ENCODE data around the gene SMPDL3B.
"Not testable (repeated sequence)": the region's sequence is repeated elsewhere in the genome, so short reads cannot be mapped to it uniquely, and the experiment has no call there.

The SMPDL3B gene

DNA sequence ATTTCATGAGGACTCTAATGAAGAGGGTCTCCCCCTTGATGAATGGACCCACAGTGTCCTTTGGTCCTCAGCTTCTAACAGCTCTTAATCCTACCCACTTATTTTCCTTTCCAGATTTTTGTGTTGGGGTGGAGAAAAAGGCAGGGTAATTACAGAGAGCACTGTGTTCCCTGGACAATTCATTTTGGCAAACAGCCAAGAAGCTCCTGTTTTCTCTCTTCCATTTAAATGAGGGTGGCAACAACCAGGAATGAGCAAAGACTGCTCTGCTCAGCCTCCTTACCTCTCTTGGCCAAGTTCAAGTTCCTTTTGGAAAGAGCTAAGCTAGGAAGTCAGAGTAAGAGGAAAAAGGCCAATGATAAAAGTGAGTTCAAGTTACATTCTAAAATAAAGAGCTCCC lies 36.9 kb downstream of the SMPDL3B start:
- DNase-seq = no peak

DNA sequence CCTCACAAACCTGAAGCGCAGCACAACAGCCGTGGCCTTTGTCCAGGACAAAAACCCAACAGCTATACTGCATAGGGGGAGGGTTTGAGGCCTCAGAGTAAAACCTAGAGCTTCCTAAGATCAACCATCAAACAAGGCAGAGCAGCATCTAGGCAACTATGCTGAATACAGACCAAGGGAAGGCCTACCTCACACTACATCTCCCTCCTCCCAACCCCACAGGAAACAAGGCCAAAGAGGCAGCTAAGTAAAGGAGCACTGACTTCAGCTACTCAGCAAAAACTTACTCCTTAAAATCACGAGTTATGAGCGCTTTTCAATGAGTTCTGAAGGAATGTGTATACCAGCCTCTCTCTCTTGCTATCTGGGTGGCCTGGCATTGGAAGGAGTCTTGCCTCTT lies 37.3 kb downstream of the SMPDL3B start:
- no peak for DNase-seq

DNA sequence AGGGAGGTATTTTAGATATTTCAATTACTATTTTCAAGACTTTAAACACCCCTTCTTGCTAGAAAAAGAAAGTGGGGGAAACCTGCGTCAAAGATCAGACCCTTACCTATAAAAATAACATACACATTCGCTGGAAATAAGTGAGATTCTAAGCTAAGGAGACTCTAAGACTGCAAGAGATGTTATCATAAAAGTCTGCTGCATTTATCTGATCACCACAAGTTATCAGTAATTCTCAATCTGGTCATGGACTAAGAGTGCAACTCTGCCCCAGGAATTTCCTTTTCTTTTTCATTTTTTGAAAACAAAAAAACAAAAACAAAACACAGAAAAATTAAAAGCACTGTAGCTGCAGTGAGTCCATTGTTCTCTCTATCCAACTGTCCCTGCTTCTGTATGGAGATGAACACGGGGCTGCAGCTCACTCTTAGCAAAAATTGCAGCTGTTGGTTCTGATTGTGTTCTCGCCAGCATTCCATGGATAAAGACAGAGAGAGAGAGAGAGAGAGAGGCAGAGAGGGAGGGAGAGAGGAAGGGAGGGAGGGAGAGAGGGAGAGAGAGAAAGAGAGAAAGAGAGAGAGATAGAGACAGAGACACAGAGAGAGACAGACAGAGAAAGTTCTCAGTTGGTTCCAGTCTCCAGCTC lies 39.1 kb downstream of the SMPDL3B start:
- no peak for DNase-seq

DNA sequence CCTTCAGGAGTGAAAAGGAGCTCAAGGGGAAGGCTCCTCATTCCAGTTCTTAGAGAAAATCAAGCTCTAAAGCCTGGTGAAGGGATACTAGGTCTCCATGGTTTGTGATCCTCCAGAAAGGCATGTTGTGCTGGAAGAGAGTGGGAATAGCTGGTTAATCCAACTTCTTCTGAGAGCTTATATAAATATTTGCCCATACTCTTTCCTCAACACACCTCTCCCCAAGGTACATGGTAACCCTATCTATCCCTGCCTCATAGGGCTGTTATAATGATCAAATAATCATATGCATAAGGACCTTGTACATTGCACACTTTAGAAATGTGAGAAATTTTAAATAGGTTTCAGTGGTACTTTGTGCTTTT lies 39.6 kb downstream of the SMPDL3B start:
- DNase-seq = no peak

DNA sequence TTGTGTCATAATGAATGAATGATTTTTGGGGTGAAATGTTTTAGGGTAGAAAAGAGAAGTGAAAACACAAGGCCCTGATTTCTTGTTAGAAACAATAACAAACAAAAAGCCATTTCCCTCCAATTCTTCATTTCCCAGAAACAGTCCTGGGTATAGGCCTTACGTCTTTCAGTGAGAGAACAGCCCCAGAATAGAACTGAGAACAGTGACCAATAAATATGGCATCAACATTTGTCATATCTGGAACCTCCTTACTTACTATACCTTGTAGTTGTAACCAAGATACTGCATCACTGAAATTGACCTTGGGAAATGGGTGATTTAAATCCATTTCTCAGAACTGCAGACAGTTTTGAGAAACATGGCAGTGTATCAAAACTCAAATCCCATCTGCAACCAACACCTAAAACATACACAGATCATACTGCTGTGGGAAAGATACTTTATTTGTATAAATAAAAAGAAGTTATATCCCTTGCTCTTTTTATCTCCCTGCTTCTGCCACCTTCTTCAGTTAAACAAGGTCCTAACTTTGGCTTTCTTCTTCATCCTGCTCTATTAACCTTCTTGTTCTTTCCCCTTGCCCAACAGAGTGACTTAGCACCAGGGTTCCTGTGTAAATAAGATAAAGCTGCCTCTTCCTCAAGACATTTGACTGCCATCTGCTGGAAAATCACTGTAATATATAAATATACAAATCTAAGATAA lies 44.5 kb downstream of the SMPDL3B start:
- DNase-seq = no peak

DNA sequence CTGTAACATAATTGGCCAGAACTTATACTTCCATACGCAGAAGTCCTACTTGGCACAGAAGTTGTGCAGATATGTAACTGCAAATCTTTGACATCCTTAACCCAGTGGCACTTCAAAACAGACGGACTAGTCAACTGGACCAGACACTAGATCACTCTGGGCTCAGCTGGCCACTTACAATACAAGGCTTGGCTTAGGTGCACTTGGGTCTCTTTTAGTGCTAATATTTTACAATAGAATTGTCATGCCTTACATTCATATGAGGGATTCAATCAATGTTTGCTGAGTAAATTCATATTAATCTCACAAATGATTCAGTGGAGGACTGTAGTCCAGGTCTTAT lies 45.0 kb downstream of the SMPDL3B start:
- no peak for DNase-seq

DNA sequence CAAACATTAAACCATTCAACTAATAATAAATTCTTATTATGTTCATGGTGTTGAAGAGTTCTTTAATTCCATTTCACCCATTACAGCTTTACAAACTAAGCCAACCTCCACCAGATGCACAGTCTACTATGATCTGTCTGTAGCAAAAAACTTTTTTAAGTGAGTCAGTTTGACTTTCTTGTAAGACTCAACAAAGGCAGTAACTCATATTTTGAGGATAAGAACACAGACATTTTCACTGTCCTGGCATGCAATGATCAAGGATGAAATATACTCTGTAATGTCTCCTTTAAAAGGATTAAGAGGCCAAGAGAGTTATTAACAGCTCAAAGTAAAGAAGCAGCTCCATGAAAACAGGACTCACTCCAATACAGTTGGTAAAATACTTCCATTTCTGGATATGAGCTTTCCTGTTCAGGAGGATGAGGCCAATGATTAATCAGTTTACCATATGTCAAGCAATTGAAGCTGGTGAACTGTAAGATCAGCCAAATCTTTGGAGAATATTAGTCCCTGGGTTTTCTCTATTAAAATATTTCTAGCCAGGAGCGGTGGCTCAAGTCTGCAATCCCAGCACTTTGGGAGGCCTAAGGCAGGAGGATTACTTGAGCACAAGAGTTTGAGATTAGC lies 45.5 kb downstream of the SMPDL3B start:
- DNase-seq = no peak

DNA sequence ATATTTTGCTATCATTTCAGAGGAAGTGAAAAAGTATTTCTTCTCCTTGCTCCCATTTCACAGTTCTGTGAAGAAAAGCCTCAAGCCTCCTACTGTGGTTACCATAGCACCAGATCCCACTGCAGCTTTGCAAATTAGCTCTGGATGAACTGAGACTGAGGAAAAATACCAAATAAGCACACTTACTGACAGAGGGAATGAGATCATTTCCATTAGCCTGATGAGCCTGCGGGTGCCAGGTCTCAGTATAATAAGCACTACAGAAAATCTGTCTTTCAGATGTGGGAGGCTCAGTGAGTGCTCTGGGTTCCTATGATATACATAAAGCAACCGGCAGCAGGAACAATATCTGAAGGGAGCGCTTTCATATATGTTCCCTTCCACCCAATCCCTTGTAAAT lies 46.3 kb downstream of the SMPDL3B start:
- DNase-seq = no peak

DNA sequence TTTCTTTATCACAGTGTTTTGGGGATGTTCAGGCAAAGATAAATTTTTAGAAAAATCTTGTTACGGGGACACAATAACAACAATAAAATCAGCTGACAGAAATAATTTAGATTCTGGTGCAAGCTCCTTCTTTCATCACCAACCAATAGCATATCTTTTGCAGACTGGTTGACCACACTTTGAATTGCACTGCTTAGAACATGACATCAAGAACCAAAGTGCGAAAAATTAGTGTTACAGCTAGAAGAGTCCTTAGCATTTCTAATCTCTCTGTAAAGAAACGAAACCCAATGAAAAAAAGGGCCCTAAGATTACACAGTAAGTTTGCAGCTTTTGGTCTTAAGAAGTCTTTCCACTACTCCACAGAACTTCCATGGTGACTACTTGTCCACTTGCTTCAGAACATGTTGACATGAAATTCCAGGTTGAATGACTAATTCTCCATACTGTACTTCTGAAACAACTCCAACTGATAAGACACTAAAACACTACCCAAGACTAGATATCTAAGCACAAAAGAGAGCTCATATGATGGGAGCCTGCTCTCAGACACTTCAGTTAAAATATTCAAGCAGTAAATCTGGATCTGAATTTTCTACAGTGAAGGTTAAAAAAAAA lies 56.2 kb downstream of the SMPDL3B start:
- DNase-seq = no peak

DNA sequence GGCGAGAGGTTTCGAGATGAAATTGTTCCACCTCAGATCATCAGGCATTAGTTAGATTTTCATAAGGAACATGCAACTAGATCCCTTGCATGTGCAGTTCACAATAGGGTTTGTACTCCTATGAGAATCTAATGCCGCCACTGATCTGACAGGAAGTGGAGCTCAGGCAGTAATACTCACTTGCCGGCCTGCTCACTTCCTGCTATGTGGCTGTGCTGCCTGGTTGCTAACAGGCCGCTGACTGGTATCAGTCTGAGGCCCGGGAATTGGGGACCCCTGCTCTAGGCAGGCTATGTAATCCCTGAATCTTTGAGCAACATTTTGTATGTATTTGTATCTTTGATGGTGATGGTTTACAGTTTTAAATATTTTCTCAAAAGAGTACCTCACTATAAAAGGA lies 57.5 kb downstream of the SMPDL3B start:
- DNase-seq = no peak

DNA sequence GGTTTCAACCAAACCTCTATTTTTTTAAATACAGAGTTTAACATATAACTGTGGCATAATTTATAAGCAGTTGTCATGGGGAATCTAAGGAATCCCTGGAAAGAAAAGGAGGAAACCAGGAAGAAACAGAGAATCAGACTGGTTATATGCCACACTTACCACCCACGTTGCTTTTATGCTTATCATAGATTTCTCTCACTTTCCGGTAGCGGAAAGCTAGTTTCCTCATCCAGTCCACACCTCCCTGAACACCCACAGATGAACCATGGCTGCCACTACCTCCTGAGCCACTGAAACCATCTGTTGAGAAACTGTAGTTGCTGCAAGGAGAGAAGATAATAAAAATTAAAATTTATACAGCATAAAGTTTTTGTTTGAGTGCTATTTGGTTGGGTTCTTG lies 58.4 kb downstream of the SMPDL3B start:
- no peak for DNase-seq

DNA sequence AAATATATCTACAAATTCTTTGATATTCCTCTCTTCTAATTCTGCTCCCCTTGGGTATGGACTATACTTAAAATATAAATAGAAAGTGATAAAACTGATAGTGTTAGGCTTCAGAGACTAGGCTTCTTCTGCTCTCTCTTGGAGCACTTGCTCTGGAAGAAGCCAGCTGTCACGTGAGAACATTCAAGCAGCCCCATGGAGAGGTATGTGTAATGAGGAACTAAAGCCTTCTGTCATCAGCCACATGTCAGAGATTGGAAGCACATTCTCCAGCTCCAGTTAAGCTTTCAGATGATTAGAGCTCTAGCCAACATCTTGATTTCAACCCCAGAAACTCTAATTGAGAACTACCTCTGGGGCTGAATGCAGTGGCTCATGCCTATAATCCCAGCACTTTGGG lies 59.3 kb downstream of the SMPDL3B start:
- no peak for DNase-seq

DNA sequence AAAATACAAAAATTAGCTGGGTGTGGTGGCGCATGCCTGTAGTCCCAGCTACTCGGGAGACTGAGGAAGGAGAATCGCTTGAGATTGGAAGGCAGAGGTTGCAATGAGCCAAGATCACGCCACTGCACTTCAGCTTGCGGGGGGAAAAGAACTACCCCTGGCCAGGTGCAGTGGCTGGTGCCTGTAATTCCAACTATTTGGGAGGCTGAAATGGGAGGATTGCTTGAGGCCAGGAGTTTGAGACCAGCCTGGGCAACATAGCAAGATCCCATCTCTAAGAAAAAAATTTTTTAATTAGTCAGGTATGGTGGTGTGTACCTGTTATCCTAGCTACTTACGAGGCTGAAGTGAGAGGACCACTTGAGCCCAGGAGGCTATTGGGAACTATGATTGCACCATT lies 59.7 kb downstream of the SMPDL3B start:
- not testable (repeated sequence) for DNase-seq

DNA sequence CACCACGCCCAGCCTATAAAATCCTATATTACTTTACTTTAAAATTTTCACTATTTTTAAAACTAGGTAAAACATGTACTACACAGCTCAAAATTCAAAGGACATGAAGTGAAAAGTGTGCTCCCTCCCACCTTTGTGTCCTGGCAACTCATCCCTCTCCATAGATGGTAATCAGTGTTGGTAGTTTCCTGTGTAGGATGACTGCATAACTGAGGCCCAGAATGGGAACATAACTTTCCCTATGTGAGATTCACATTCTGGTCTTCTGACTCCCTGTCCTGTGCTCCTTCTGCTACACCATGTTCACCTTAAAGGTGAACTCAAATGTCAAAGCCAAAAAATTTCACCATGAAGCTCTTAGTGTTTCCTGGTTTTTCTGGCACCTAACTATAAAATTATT lies 64.3 kb downstream of the SMPDL3B start:
- no peak for DNase-seq

DNA sequence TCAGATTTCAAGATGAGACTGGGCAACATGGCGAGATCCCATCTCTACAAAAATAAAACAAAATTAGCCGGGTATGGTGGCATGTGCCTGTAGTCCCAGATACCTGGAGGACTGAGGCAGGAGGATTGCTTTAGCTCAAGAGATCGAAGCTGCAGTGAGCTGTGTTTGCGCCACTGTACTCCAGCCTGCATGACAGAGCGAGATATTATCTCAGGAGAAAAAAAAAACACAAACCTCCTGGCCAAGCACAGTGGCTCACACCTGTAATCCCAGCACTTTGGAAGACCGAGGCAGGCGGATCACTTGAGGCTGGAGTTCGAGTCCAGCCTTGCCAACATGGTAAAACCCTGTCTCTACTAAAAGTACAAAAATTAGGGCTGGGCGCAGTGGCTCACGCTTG lies 67.8 kb downstream of the SMPDL3B start:
- DNase-seq = no peak

DNA sequence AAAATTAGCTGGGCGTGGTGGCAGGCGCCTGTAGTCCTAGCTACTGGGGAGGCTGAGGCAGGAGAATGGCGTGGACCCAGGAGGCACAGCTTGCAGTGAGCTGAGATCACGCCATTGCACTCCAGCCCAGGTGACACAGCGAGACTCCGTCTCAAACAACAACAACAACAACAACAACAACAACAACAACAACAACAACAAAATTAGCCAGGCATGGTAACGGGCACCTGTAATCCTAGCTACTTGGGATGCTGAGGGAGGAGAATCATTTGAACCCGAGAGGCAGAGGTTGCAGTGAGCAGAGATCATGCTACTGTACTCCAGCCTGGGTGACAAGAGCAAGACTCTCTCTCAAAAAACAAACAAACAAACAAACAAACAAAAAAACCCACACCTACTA lies 68.3 kb downstream of the SMPDL3B start:
- DNase-seq = not testable (repeated sequence)
